Activated CD4-positive, alpha-beta T cell treated with anti-CD3 and anti-CD28 coated beads, Interleukin-2, Interleukin-6, amounts not matched to agents 100 ng/mL and 50 ng/mL, durations not matched to agents 16 hours and 8 hours (primary cell): ENCODE measurements around the gene NLRP2B.
"Not testable (repeated sequence)": the region's sequence is repeated elsewhere in the genome, so short reads cannot be mapped to it uniquely, and the experiment has no call there.

ENCODE experiments used
- DNase-seq: peaks from one replicate; pipeline ENCODE4 v3.0.0-alpha.2; 2020

NLRP2B gene

GRCh38 chrX:57680160-57680559 lies at the start of gene NLRP2B:
Gene NLRP2B, minus strand, starts transcription at chrX:57680260.
- no peak for DNase-seq

GRCh38 chrX:57725995-57726394 lies 45.9 kb upstream of the NLRP2B start:
- not testable (repeated sequence) for DNase-seq

- no peak for DNase-seq
Observed at GRCh38 chrX:57681341-57681740, 1.3 kb upstream of the NLRP2B start.

GRCh38 chrX:57678686-57679428 lies 1.2 kb downstream of the NLRP2B start:
- no peak for DNase-seq

- DNase-seq = no peak
Observed at GRCh38 chrX:57677132-57677858, 2.8 kb downstream of the NLRP2B start.

GRCh38 chrX:57675320-57675719 lies 4.7 kb downstream of the NLRP2B start:
- no peak for DNase-seq

- no peak for DNase-seq
Observed at GRCh38 chrX:57674861-57675260, 5.2 kb downstream of the NLRP2B start.

- no peak for DNase-seq
Observed at GRCh38 chrX:57669961-57670360, 10.1 kb downstream of the NLRP2B start.

GRCh38 chrX:57667010-57667409 lies 13.1 kb downstream of the NLRP2B start:
- no peak for DNase-seq

GRCh38 chrX:57655065-57655464 lies 25.0 kb downstream of the NLRP2B start:
- no peak for DNase-seq

GRCh38 chrX:57652705-57653104 lies 27.4 kb downstream of the NLRP2B start:
- DNase-seq = no peak

- no peak for DNase-seq
Observed at GRCh38 chrX:57651169-57651919, 28.7 kb downstream of the NLRP2B start.

- DNase-seq = no peak
Observed at GRCh38 chrX:57647020-57647419, 33.0 kb downstream of the NLRP2B start.

- DNase-seq = no peak
Observed at GRCh38 chrX:57643698-57644097, 36.4 kb downstream of the NLRP2B start.

- DNase-seq = no peak
Observed at GRCh38 chrX:57641338-57641737, 38.7 kb downstream of the NLRP2B start.

GRCh38 chrX:57640674-57641016 lies 39.4 kb downstream of the NLRP2B start:
- DNase-seq = no peak

- DNase-seq = not testable (repeated sequence)
Observed at GRCh38 chrX:57629438-57629837, 50.6 kb downstream of the NLRP2B start.
